HG03196 (cell line): ENCODE measurements around the gene PHLPP2.
"Not testable (repeated sequence)": the region's sequence is repeated elsewhere in the genome, so short reads cannot be mapped to it uniquely, and the experiment has no call there.

ENCODE experiments used
- ATAC-seq: cut with Tn5 transposase; IDR thresholded peaks from one replicate; pipeline ENCODE4 v1.9.1; 2021; ENCODE audit not compliant: unreplicated experiment

Gene PHLPP2

GRCh38 chr16:71721066-71721740, 3.3 kb downstream of the PHLPP2 start:
- ATAC-seq, result no peak

GRCh38 chr16:71712501-71712900, 12.0 kb downstream of the PHLPP2 start:
- no peak for ATAC-seq

- no peak for ATAC-seq
Measured at GRCh38 chr16:71711789-71712188, 12.7 kb downstream of the PHLPP2 start.

- no peak for ATAC-seq
Measured at GRCh38 chr16:71709229-71709781, 15.2 kb downstream of the PHLPP2 start.

GRCh38 chr16:71708696-71709095, 15.8 kb downstream of the PHLPP2 start:
- no peak for ATAC-seq

GRCh38 chr16:71707199-71707598, 17.3 kb downstream of the PHLPP2 start:
- no peak for ATAC-seq

- no peak for ATAC-seq
Measured at GRCh38 chr16:71706046-71706445, 18.5 kb downstream of the PHLPP2 start.

GRCh38 chr16:71703333-71703732, 21.2 kb downstream of the PHLPP2 start:
- ATAC-seq, result no peak

GRCh38 chr16:71700831-71701230, 23.7 kb downstream of the PHLPP2 start:
- no peak for ATAC-seq

- no peak for ATAC-seq
Measured at GRCh38 chr16:71698491-71698890, 26.0 kb downstream of the PHLPP2 start.

- ATAC-seq, result no peak
Measured at GRCh38 chr16:71693164-71693563, 31.3 kb downstream of the PHLPP2 start.

- no peak for ATAC-seq
Measured at GRCh38 chr16:71689901-71690300, 34.6 kb downstream of the PHLPP2 start.

GRCh38 chr16:71687861-71688260, 36.6 kb downstream of the PHLPP2 start:
- no peak for ATAC-seq

GRCh38 chr16:71684280-71684679, 40.2 kb downstream of the PHLPP2 start:
- not testable (repeated sequence) for ATAC-seq

GRCh38 chr16:71681360-71681759, 43.1 kb downstream of the PHLPP2 start:
- no peak for ATAC-seq

GRCh38 chr16:71676236-71676635, 48.3 kb downstream of the PHLPP2 start:
- ATAC-seq, result no peak

GRCh38 chr16:71675380-71675779, 49.1 kb downstream of the PHLPP2 start:
- ATAC-seq, result no peak

- ATAC-seq, result no peak
Measured at GRCh38 chr16:71674229-71674628, 50.3 kb downstream of the PHLPP2 start.

GRCh38 chr16:71673582-71673973, 50.9 kb downstream of the PHLPP2 start:
- ATAC-seq, result no peak

- no peak for ATAC-seq
Measured at GRCh38 chr16:71672803-71673581, 51.5 kb downstream of the PHLPP2 start.

- ATAC-seq, result no peak
Measured at GRCh38 chr16:71672125-71672524, 52.4 kb downstream of the PHLPP2 start.

- ATAC-seq, result no peak
Measured at GRCh38 chr16:71671165-71671564, 53.3 kb downstream of the PHLPP2 start.
